Measurements from ENCODE around the gene SLC34A2. TPM values are rescaled to one million over a fixed set of nuclear protein-coding genes. Genes with fewer than 3 reads are reported as not detected.

SLC34A2 gene
- total and polyA plus RNA-seq, 4 donors, result 723 to 1,795 (median 1,246) TPM

DNA sequence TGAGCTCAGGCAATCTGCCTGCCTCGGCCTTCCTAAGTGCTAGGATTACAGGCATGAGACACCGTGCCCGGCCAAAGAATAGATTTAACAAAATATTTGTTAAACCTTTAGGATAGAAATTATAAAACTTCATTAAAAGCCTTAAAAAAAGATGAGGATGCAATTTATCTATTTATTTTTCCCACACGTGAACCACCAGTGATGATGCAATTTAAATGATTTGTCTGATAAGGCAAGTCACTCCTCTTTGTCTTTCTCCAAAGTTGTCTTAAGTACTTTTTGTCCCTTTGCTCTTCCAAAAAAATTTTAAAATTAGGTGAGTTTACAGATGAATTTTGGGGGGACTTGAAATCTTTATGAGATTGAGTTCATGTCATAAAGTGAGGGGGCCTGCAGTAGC lies 58.2 kb downstream of the SLC34A2 start:
- ATAC-seq (ENCODE audit: insufficient read depth, low FRiP score) (no peak), DNase-seq (no peak)
- H3K27ac ChIP-seq (ENCODE audit: low read depth in 1 of 2, low read length in 1 of 2), result no peak overlapping the region
- no peak overlapping the region for H3K9ac ChIP-seq (ENCODE audit: insufficient read depth in 1 of 2, low read length in 2 of 2)
- H3K27me3 ChIP-seq (ENCODE audit: control insufficient read depth in 3 of 3, insufficient read depth in 3 of 3, low read length in 2 of 3), result no peaks in the 10 kb centered on the region
- WGBS, 2 donors, result 94 to 95% methylated on average over 4 of the region's 4 CpGs
- H3K36me3 ChIP-seq (ENCODE audit: control insufficient read depth in 4 of 4, insufficient read depth in 4 of 4, low read length in 4 of 4), result no peaks in the 10 kb centered on the region
- TF ChIP-seq, protein P1, sequence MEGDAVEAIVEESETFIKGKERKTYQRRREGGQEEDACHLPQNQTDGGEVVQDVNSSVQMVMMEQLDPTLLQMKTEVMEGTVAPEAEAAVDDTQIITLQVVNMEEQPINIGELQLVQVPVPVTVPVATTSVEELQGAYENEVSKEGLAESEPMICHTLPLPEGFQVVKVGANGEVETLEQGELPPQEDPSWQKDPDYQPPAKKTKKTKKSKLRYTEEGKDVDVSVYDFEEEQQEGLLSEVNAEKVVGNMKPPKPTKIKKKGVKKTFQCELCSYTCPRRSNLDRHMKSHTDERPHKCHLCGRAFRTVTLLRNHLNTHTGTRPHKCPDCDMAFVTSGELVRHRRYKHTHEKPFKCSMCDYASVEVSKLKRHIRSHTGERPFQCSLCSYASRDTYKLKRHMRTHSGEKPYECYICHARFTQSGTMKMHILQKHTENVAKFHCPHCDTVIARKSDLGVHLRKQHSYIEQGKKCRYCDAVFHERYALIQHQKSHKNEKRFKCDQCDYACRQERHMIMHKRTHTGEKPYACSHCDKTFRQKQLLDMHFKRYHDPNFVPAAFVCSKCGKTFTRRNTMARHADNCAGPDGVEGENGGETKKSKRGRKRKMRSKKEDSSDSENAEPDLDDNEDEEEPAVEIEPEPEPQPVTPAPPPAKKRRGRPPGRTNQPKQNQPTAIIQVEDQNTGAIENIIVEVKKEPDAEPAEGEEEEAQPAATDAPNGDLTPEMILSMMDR (IDR thresholded peaks at IDR 0.05; ENCODE audit: control extremely low read depth, extremely low read depth), result no peak
- no peak overlapping the region for H3K4me3 ChIP-seq
- H3K4me1 ChIP-seq (ENCODE audit: control insufficient read depth in 5 of 5, insufficient read depth in 5 of 5, low read length in 5 of 5), result no peaks in the 10 kb centered on the region
- no peaks in the 10 kb centered on the region for H3K9me3 ChIP-seq (ENCODE audit: control insufficient read depth in 4 of 4, insufficient read depth in 3 of 4, low read length in 3 of 4)

DNA sequence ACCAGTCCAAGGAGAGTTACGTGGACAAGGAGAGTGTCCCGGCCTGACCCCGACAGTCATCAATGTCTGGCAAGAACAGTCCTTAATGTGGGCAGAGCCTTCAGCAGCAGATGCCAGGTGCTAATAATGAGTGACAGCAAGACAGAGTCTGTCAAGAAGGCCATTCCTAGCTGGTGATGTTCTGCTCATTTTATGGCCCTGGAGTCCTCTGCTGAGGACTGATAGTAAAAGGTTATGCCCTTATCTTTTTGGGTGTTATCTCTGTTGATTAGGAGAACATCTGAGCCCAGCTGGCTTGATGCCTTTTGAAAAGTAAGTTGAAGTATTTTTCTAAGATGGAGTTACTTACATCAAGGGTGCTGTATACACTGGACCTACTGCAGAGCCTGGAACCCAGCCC lies 67.3 kb downstream of the SLC34A2 start:
- Histone ChIP-seq H3K27ac (ENCODE audit: low read depth in 1 of 2, low read length in 1 of 2) (no peak overlapping the region), H3K9ac (ENCODE audit: insufficient read depth in 1 of 2, low read length in 2 of 2) (no peak overlapping the region), H3K27me3 (ENCODE audit: control insufficient read depth in 3 of 3, insufficient read depth in 3 of 3, low read length in 2 of 3) (no peaks in the 10 kb centered on the region), H3K4me1 (ENCODE audit: control insufficient read depth in 5 of 5, insufficient read depth in 5 of 5, low read length in 5 of 5) (no peaks in the 10 kb centered on the region), H3K36me3 (ENCODE audit: control insufficient read depth in 4 of 4, insufficient read depth in 4 of 4, low read length in 4 of 4) (no peaks in the 10 kb centered on the region), H3K4me3 (no peak overlapping the region), H3K9me3 (ENCODE audit: control insufficient read depth in 4 of 4, insufficient read depth in 3 of 4, low read length in 3 of 4) (peaks cover 0 to 2% (median 0%) of the 10 kb centered on the region in 4 donors)
- DNase-seq, result no peak
- ATAC-seq (ENCODE audit: insufficient read depth, low FRiP score), result no peak
- TF ChIP-seq, protein P1 (IDR thresholded peaks at IDR 0.05; ENCODE audit: control extremely low read depth, extremely low read depth), result no peak
- WGBS, 2 donors, result 61 to 82% methylated on average over 3 of the region's 3 CpGs

DNA sequence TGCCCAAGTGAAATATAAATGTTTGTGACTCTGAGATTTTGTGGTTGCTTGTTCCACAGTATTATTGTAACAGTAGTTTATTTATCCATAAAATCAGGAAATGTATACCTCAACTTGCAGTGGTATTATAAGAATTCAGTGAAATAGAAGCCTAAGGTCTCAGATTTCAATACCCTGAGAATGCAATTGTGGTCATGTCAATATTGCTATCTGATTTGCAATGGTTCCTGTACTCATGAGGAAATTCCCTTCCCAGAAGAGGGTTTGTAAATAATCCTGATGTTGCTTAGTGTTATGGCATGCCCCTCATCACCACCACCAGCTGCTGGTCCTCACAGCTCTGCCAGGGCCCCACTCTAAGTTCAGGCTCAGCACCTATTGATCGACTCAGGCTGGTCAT lies 67.8 kb downstream of the SLC34A2 start:
- no peak overlapping the region for H3K27ac ChIP-seq (ENCODE audit: low read depth in 1 of 2, low read length in 1 of 2)
- H3K36me3 ChIP-seq (ENCODE audit: control insufficient read depth in 4 of 4, insufficient read depth in 4 of 4, low read length in 4 of 4), result no peaks in the 10 kb centered on the region
- peaks cover 0 to 2% (median 0%) of the 10 kb centered on the region in 4 donors for H3K9me3 ChIP-seq (ENCODE audit: control insufficient read depth in 4 of 4, insufficient read depth in 3 of 4, low read length in 3 of 4)
- H3K4me3 ChIP-seq, result no peak overlapping the region
- WGBS, 2 donors, result 67 to 71% methylated on average over 1 of the region's 1 CpG
- DNase-seq (peak in 1 of 3 donors; percentile 12), ATAC-seq (ENCODE audit: insufficient read depth, low FRiP score) (no peak)
- H3K4me1 ChIP-seq (ENCODE audit: control insufficient read depth in 5 of 5, insufficient read depth in 5 of 5, low read length in 5 of 5), result no peaks in the 10 kb centered on the region
- H3K27me3 ChIP-seq (ENCODE audit: control insufficient read depth in 3 of 3, insufficient read depth in 3 of 3, low read length in 2 of 3), result no peaks in the 10 kb centered on the region
- H3K9ac ChIP-seq (ENCODE audit: insufficient read depth in 1 of 2, low read length in 2 of 2), result no peak overlapping the region
- TF ChIP-seq, protein P1 (IDR thresholded peaks at IDR 0.05; ENCODE audit: control extremely low read depth, extremely low read depth), result no peak

DNA sequence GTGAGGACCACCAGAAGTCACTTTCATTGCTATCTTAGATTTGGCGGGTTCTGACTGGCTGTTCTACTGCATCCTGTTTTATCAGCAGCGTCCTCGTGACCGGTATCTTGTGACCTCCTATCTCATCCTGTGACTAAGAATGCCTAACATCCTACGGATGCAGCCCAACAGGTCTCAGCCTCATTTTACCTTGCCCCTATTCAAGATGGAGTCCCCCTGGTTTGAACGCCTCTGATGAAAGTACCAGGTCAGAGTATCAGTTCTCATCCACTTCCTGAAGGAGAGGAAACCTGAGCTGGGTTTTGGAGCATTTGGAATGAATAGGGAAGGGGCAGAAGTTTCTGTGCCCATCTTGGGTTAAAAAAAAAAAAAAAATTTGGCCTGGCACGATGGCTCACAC lies 70.2 kb downstream of the SLC34A2 start:
- 67 to 78% methylated on average over 7 of the region's 7 CpGs for WGBS, 2 donors
- Histone ChIP-seq H3K27me3 (ENCODE audit: control insufficient read depth in 3 of 3, insufficient read depth in 3 of 3, low read length in 2 of 3) (no peaks in the 10 kb centered on the region), H3K4me1 (ENCODE audit: control insufficient read depth in 5 of 5, insufficient read depth in 5 of 5, low read length in 5 of 5) (no peaks in the 10 kb centered on the region), H3K27ac (ENCODE audit: low read depth in 1 of 2, low read length in 1 of 2) (no peak overlapping the region), H3K4me3 (no peak overlapping the region), H3K9ac (ENCODE audit: insufficient read depth in 1 of 2, low read length in 2 of 2) (no peak overlapping the region), H3K9me3 (ENCODE audit: control insufficient read depth in 4 of 4, insufficient read depth in 3 of 4, low read length in 3 of 4) (peaks cover 0 to 2% (median 0%) of the 10 kb centered on the region in 4 donors), H3K36me3 (ENCODE audit: control insufficient read depth in 4 of 4, insufficient read depth in 4 of 4, low read length in 4 of 4) (no peaks in the 10 kb centered on the region)
- TF ChIP-seq, protein P1 (IDR thresholded peaks at IDR 0.05; ENCODE audit: control extremely low read depth, extremely low read depth), result no peak
- ATAC-seq (ENCODE audit: insufficient read depth, low FRiP score) (no peak), DNase-seq (no peak)

All from lung (tissue), 12 donors.